NCI-H510A (cell line): ENCODE data around the gene ZNF813.
A peak's percentile ranks its signal among the peaks of the same experiment; 100 is the strongest.

Experiments used
- DNase-seq: peaks from one replicate; lab custom pipeline; 2025; lab: John Stamatoyannopoulos, UW

Gene ZNF813

GRCh38 chr19:53520547-53521372, 53.2 kb downstream of the ZNF813 start:
- peak; percentile 52 for DNase-seq

GRCh38 chr19:53521373-53522202, 54.1 kb downstream of the ZNF813 start:
- DNase-seq = no peak

- no peak for DNase-seq
Measured at GRCh38 chr19:53525922-53526321, 58.4 kb downstream of the ZNF813 start.

GRCh38 chr19:53530622-53531021, 63.1 kb downstream of the ZNF813 start:
- no peak for DNase-seq

GRCh38 chr19:53531457-53531856, 63.9 kb downstream of the ZNF813 start:
- no peak for DNase-seq

GRCh38 chr19:53532362-53532761, 64.8 kb downstream of the ZNF813 start:
- DNase-seq = no peak

GRCh38 chr19:53536225-53536548, 68.7 kb downstream of the ZNF813 start:
- no peak for DNase-seq

GRCh38 chr19:53537121-53537520, 69.6 kb downstream of the ZNF813 start:
- DNase-seq = no peak

GRCh38 chr19:53537521-53538377, 70.2 kb downstream of the ZNF813 start, which contains the start of gene ZNF331:
TSS of gene ZNF331 (plus strand) at chr19:53538145. CDS start at chr19:53569377, 31,232 bp downstream.
- DNase-seq = no peak

GRCh38 chr19:53538378-53539109, 71.0 kb downstream of the ZNF813 start:
- no peak for DNase-seq

- DNase-seq = no peak
Measured at GRCh38 chr19:53540091-53540490, 72.6 kb downstream of the ZNF813 start.

- no peak for DNase-seq
Measured at GRCh38 chr19:53541971-53542370, 74.4 kb downstream of the ZNF813 start.

- DNase-seq = no peak
Measured at GRCh38 chr19:53545271-53546065, 77.9 kb downstream of the ZNF813 start.
